Hematopoietic multipotent progenitor cell treated with erythropoietin and hydrocortisone succinate and interleukin-3 and kit ligand, for 8 days (in vitro differentiated cells): Measurements from ENCODE around the gene MLLT6.

Experiments used
- DNase-seq: peaks from one replicate; pipeline ENCODE4 v3.0.0-alpha.2; 2015

MLLT6 gene

DNA sequence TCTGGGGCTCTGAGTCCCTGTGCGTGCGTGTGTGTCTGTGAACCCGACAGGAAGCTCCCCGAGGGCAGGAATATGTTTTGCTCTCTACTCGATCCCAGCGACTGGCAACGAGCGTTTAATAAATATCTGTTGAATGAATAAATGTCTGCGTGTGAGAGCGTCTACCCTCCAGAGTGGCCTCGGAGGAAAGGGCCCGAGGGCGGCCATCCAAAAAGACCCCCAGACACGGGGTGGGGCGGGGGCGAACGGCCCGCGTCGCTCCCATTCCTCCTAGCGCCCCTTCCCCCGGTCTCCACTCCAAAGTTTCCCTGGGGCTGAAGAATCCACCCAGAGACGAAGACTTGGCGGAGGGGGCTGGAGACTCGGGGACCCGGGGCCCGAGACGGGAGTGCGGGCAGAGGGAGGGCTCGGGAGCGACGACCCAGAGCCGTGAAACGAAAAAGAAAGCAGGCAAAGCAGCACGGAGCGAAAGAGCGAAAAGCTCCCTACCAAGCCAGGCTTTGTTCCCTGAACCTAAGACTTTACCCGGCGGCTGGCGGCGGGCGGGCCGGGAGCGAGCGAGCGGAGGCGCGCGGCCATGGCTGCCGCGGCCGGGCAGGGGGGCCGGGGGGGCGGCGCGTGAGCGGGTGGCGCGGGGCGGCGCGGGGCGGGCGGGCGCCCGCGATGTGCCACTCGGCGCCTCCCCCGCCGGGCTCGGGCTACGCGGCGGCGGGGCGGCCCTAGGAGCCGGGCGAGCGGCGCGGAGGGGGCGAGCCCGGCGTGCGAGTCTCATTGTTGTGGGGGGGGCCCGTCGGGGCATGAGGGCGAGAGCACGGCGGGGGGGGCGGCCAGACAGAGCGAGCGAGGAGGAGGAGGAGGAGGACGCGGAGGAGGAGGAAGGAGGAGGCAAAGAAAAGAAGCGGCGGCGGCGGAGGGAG is at the start of gene MLLT6:
Gene MLLT6, plus strand, starts transcription at position 668 of the 917 bp plus-strand sequence. CDS start 360 bp downstream, outside the sequence.
- peak; percentile 70 for DNase-seq

DNA sequence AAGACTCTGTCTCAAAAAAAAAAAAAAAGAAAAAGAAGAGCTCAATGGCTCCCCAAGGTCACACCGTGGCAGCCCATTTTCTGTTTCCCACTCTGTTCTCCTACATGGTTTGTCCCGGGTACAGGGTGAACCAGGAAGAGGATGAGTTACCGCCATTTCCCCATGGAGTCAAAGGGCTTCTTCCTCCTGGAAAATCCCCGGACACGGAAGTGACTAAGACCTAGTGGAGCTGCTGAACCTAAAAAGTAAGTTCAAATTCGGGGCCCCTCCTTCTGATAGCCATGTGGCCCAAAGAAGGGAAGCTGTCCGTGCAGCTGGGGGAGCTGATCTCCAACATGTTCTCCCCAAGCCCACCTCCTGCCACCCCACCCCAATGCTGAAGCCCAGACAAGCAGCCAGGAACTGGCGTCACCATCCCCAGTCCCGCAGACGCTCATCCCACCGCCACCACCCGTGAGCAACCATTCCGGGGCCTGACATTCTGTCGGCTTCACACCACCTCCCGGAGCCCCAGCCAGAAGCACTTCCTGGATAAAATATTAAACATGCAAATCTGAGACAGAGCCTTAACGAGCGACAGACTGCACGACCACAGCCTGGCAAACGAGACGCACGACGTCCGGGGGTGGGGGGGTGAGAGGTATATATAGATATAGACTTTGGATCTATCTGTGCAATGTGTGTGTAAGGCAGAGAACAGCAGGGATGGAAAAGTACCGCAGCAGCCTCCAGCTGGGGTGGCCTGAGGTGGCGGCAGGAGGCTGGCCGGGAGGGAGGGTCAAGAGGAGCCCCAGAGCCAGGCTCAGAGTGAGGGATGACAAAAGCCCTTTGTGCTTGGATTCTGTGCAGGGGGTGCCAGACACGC is 47.9 kb upstream of the MLLT6 start:
- DNase-seq: no peak

DNA sequence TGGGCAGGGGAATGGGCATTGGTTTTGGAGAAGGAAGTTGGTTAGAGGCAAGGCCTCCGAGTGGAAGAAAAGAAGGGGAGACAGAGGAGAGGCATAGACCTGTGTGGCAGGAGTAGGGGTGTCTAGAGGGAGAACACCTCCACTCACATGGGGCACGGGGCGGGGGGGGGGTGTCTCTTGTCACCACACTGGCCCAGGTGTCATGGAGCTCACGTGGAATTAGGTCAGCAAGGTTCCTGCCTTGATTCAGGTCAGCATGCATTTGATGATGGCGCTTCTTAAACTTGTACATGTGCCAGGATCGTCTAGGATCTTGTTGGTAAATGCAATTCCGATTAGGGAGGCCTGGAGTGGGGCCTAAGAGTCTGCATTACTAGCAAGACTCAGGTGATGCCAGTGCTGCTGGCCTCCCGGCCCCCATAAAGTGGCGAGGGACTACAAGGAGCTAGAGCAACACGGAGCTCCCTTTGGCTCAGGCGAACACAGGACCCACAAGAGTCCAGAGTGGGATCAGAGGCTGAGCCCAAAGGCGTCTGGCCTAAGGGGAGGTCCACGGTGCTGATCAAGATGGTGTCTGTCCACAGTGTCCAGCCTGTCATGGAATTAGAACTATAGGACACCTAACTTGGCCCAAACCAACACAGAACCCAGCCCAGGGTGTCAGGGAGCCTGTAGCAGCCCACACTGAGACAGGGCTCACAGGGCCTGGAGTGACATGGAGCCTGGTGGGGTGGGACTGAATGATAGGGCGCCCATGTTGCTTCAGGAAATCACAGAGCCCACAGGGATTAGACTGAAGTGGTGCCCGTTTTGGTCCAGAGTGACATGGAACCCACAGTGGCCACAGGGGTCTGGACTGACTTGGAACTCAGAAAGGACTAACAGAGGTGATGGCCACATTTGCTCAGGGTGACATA is 47.0 kb upstream of the MLLT6 start:
- DNase-seq: no peak

DNA sequence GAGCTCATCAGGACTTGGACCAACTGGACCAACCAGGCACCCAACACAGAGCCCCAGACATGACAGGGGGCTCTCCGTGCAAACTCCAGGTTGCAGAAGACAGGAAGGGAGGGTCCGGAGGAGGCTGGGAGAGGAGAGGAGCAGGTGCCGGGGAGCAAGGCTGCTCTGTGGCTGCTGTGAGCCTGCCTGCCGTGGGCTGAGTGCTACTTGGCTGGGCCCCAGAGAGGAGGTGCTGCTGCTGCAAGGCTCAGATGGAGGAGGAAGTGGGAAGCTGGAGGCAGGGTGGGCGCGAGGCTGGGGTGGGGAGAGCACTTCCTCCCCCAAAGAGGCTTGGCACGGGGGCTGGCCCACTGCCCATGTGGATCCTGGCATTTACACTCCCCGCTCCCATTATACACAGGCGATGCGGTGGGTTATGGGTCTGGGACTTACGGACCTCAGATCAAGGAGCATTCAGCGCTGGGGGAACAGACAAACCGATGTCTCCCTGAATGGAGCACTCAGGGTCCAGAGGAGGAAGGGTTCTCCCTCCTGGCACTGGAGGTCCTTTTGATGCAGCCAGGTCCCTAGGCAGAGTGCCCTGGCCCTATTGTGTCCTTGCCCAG is 46.2 kb upstream of the MLLT6 start:
- no peak for DNase-seq

DNA sequence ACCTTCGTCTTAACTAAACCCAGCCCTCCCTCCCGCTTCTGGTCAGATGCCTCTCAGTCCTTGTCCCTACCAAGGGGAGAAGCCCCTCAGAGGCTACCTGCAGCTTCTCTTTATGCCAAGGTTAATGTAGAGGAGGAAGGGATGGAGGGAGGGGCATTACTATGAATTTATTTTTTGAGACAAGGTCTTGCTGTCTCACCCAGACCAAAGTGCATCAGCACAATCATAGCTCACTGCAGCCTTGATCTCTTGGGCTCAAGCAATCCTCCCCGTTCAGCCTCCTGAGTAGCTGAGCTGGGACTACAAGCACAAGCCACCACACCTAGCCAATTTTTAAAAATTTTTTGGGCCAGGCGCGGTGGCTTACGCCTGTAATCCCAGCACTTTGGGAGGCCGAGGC is 45.7 kb upstream of the MLLT6 start:
- no peak for DNase-seq

DNA sequence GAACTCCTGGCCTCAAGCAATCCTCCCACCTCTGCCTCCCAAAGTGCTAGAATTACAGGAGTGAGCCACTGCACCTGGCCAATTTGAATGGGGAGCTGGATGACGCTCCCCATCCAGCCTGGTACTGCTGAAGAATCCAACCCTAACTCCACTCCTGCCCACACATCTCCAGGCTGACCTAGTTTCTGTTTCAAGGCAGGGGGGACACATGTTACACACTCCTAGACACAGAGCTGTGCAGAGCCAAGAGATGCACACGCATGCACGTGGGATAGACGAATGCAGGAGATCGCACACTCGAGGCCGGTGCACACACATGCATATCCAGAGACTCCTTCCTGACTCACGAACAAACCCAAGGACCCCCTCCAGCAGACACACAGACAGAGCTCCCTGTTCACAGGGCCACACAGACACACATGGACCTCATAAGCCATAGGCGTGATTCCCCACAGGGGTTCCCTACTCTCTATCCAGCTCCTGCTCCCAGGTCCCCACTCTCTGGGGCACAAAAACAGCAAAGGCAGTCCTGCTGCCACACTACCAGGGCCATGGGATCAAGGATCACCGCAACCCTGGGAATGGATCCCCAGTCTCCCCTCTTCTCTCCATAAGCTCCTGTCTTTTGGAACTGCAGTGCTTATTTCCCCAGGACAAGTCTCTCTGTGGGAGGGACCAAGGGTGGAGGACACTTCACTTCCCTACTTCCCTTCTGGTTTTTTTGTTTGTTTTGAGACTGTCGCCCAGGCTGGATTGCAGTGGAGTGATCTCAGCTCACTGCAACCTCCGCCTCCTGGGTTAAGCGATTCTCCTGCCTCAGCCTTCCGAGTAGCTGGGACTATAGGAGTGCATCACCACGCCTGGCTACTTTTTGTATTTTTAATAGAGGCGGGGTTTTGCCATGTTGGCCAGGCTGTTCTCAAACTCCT is 44.7 kb upstream of the MLLT6 start:
- no peak for DNase-seq

DNA sequence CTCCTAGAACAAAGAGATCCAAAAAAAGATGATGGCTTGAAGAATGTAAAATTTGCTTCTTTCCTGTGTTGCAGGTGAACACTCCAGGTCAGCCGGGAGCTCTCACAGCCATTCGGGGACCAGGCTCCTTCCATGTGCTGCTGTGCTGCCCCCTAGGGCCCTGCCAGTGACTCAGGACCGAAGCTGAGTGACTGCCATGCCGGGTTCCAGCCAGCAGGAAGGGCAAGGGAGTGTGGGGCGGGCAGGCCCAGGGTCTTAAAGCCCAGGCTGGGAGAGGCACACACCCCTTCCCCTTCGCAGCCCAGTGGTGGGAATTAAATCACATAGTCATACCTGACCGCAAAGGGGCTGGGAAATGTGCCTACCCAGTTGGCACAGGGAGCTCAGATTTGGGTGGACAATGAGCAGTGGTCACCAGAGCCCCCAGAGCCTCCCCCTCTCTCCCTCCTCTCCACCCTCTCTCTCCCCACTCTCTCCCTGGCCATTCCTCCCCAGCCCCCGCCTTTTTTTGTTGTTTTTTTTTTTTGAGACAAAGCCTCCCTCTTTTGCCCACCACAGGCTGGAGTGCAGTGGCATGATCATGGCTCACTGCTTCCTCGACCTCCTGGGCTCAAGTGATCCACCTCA is 41.8 kb upstream of the MLLT6 start:
- peak; percentile 59 for DNase-seq

DNA sequence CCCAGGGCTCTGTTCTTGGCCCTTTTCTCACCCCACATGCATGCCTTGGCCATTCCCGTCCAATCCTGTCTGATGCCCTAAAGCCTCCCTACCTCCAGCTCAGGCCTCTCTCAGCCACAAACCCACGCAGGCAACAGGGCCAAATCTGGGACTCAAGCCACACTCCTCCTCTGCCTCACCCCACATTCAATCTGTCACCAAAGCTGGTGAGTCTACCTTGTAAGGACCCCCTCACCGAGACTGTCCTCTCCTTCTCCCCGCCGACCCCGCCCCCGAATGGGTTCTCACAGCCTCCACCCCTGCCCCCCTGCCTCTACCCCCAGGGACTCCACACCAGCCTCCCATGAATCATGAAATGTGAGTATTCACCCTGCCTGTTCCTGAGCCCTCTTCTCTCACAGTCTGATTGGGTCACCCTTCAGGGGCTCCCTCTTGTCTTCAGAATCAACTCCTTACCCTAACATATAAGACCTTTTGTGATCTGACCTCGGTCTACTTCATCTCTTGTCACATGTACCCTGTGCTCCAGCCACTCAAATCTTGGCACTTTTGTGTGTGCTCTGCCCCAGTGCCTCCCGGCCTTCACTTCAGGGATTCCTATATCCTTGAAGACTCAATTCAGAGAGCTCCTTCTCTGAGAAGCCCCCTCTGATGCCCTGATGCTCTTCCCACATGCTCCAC is 41.0 kb upstream of the MLLT6 start:
- DNase-seq: no peak

DNA sequence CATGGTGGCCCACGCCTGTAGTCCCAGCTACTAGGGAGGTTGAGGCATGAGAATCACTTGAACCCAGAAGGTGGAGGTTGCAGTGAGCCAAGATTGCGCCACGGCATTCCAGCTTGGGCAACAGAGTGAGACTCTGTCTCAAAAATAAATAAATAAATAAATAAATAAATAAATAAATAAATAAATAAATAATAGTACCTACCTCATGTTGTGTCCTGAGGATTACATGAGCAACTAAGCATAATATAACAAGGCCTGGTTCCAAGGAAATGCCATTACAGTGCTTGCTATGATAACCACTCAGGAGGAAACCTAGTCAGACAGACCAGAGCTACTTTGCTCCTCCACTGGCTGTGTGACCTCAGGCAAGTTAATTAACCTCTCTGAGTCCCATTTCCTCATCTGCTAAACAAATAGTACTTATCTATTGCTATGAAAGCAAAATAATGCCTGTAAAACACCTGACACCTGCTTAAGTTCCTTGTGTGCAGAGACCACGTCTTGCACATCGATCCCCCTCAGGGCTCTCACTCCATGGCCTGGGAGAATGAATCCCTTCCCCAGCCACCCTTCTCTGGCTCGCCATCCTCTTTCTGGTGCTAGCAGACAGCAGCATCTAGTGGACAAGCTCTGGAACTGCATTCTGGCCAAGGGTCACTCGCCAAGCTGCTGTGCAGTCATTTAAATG is 37.8 kb upstream of the MLLT6 start:
- peak; percentile 61 for DNase-seq

DNA sequence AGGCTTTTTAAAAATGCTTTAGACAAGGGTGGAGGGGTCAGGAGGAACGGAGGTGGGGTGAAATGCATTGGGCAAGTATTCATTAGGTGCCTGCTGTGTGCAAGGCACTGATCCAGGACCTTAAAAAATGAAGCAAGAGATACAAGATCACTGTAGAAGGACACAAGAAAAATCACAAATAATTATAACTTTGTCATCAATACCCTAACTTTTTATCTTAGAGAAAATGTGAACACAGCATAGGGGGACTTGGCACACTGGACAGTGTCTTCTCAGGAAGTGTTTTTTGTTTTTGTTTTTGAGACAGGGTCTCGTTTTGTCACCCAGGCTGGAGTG is 37.3 kb upstream of the MLLT6 start:
- no peak for DNase-seq

DNA sequence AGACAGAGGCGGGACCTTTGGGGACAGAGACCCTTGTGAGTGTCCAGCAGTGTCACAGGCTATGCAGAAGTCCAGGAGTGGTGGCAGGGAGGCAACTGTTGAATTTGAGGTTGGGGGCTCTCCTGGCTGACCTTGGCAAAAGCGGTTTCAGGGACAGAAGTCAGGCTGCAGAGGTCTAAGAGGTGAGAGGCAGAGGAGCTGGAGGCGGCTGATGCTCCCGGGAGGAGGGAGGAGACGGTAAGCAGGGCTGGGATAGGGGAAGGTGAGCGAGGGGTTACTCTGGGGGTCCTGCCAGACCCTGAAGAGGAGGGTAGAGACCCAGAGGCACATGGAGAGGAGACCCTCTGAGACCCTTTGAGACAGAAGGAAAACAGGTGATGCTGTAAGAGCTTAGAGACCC is 35.6 kb upstream of the MLLT6 start:
- no peak for DNase-seq

DNA sequence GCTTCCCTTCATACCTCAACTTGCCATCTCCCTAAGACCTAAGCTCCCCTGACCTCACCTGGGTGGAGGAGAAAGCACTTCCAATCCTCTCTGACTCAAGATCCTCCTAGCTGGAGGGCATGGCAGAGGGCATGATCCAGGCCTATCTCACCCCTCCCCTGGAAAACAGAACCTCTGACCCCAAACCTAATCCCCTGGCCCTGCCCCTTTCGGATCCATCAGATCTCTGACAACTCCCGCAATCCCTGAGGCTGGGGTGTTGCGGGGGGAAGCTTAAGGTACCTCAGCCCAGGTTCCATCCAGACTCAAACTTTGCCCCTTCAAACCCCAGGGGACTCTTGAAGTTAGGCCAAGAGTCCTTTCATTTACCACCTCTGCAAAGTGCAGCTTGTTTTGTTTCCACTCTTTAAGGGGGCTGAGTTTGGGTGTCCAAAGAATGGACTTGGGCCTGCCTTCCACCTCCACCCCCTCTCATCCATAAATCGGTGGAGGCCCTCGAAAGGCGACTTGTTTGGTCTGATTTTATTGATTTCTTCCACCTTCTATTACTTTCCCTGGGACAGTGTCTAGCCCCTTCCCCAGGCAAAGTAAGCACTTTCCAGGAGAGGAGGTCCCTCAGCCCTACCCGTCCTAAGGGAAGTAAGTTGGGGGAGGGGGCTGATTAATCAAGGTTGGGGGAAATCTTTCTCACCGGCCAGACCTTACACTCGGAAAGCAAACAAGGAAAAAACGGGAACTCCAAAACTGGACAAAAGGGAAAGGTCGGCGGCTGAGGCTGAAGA is 32.9 kb upstream of the MLLT6 start:
- no peak for DNase-seq

DNA sequence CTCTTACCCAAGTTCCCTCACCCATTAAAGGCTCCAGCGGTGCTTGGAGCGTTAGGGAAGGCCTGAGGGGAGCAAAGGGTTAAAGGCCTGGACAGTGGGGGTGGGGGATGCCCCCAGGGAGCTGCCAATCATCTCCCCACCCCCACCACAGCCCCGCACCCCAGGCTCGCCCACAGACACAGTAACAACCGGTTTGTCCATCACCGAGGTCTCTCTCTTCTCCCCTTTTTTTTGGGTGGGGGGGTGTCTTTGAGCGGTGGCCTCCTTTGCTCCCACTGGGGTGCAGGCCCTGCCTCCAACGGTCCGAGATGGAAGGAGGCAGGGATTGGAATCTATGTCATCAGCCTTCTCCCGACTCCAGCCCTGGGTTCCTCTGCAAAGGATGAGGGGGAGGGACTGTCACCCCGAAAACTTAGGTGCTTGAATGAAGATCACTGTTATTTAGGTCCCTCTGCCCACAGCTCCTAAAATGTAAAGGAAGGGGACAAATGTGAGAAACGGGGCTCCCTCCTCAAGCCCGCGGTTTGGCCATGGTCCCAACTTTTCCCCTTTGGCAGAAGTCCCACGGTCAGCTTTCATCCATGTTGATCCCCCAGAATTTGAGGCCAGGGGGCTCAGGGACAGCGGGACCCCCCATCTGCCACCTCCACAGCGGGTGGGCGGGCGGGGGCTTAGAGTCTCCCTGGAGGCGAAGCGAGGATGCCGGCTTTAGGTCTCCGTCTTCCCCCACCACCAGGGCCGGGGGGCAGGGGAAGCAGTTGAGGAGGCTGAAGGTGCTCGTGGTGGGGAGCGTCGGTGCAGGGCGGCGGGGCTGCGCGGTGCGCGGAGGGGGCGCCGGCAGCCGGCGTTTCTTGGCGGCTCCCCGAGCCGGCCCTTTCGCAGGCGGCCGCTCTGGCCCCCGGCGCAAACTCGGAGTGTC is 32.0 kb upstream of the MLLT6 start:
- DNase-seq: no peak

DNA sequence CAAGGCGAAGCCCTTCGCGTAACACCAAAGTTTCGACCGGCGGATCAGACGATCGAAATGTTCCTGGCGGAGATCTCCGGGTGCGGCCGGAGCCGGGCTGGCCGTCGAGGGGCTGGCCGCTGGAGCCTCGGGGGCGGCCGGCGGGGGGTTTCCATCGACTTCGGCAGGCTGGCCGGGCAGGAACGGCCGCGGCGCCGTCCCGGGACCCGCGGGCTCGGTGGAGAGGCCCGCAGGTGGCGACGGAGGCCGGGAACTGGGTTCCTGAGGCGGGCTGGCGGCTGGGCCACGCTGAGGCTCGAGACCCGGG is 31.4 kb upstream of the MLLT6 start:
- DNase-seq: no peak

DNA sequence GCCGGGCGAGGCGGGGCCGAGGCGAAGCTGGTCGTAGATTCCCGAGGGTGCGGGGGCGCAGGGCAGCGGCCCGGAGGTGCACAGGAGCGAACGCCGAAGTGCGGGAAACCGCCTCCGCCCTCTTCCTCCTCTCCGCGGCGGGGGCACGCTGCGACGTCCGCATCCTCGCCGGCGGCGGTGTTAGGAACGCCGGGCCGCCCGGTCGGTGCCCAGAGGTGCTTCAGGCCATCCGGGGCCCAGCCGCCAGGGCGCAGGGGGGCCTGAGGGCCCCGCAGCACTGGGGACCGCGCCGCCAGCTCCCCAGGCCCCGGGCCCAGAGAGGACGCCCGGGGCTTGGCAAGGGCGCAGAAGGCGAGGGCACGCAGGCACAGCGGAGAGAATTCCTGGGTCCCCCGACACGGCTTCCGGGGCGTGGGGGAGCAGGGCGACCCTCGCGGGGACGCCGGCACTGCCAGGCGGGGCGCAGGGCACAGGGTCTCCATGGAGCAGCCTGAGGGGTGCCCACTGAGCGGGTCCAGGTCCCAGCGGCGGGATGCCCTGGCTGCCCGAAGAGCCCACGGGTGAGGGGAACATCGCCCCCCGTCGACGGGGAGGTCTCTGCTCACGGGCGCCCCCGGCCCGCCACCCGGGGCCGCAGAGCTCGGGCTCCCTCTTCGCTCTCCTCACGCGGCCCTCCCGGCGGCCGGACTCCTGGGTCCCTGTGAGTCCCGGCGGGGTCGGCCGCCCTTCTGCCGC is 30.9 kb upstream of the MLLT6 start:
- no peak for DNase-seq

DNA sequence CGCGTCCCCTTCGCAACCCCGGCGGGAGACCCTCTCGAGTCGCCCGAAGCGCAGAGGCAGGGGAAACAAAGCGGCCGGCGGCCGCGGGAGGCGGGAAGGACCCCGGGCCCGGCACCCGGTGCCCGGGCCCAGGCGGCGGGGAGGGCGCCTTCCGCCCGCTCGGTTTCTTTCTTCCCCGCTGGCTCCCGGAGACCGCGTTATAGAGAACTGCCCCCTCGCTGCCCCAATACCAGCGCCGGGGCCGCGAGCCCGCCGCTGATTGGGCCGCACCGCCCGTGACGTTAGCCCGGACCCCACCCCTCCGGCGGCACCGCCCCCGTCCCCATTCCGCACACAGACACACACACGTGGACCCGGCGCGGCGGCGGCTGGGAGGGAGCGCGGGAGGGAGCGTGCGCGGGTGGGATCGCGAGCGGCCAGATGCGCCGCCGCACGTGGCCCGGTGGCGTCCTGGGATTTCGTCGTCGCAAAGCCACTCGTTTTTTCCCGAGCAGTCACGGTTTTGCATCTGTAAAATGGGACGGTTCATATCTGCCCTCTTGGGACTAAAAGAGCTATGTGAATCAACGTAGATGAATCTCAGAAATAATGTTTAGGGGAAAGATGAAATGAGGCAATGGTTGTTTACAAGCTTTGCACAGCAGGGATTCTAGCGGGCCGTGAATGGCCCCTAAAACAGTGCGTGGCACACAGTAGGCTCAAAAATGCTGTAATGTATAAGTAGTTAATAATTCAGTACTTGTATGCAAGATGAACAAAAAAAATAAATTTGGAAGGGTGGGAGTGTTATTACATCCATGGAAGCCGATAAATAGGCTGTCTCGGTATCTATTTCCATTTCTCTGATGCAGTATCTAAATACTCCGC is 30.1 kb upstream of the MLLT6 start, which contains the start of gene EPOP:
Gene EPOP, minus strand, starts transcription at position 209 of the 867 bp plus-strand sequence. CDS start 462 bp downstream, outside the sequence.
- peak; percentile 84 for DNase-seq
